ENCODE data around the gene CAMTA1. TPM values are rescaled to one million over a fixed set of nuclear protein-coding genes. Genes with fewer than 3 reads are reported as not detected.

The CAMTA1 gene
- total and polyA plus RNA-seq, 4 donors: 18.0 to 93.5 (median 35.8) TPM

DNA sequence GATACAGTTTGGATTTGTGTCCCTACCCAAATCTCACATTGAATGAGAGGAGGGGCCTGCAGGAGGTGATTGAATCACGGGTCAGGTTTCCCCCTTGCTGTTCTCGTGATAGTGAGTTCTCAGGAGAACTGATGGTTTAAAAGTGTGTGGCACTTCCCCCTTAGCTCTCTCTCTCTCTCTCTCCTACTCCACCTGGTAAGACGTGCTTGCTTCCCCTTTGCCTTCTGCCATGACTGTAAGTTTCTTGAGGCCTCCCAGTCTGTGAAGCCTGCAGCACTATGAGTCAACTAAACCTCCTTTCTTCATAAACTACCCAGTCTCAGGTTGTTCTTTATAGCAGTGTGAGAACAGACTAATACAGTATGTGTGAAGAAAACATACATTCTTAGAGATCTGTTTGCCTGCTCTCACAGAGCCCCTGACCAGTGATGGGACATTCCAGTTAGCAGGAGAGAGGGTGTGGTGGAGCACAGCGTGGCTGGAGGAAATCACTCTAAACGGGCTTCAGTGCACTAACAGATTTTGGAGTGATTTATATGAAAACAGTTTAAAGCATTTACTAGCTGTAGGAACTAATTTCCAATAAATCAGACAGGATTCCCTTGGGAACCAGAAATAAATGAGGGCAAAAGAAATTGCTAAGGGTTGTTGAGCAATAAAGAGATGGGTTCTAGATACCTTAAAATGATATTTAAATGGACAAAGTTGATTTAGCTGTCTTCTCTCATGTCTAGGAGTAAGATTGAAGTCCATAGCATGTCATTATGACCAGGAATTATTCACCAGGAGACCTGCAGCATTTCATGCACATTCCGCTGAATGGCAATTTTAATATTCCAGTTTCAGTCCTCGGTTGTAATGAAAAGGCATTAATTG, 411.0 kb downstream of the CAMTA1 start:
- H3K27me3 ChIP-seq (ENCODE audit: control insufficient read depth in 4 of 4, insufficient read depth in 4 of 4, low read length in 3 of 4): peaks cover 0 to 2% (median 0%) of the 10 kb centered on the region in 4 donors
- H3K4me3 ChIP-seq (ENCODE audit: low read depth in 1 of 3, low read length in 3 of 3): no peak overlapping the region
- TF ChIP-seq HNF4A (conservative IDR thresholded peaks at IDR 0.05) (no peak), REST (IDR thresholded peaks at IDR 0.05) (no peak), HNF4G (IDR thresholded peaks at IDR 0.05) (no peak), SP1 (IDR thresholded peaks at IDR 0.05) (no peak), EGR1 (IDR thresholded peaks at IDR 0.05; ENCODE audit: low read depth in 2 of 2) (no peak), FOXA2 (IDR thresholded peaks at IDR 0.05) (no peak), NR2F2 (IDR thresholded peaks at IDR 0.05) (no peak)
- TF ChIP-seq, protein P1, sequence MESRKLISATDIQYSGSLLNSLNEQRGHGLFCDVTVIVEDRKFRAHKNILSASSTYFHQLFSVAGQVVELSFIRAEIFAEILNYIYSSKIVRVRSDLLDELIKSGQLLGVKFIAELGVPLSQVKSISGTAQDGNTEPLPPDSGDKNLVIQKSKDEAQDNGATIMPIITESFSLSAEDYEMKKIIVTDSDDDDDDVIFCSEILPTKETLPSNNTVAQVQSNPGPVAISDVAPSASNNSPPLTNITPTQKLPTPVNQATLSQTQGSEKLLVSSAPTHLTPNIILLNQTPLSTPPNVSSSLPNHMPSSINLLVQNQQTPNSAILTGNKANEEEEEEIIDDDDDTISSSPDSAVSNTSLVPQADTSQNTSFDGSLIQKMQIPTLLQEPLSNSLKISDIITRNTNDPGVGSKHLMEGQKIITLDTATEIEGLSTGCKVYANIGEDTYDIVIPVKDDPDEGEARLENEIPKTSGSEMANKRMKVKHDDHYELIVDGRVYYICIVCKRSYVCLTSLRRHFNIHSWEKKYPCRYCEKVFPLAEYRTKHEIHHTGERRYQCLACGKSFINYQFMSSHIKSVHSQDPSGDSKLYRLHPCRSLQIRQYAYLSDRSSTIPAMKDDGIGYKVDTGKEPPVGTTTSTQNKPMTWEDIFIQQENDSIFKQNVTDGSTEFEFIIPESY (IDR thresholded peaks at IDR 0.05): no peak
- TF ChIP-seq, protein P2, sequence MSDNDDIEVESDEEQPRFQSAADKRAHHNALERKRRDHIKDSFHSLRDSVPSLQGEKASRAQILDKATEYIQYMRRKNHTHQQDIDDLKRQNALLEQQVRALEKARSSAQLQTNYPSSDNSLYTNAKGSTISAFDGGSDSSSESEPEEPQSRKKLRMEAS (IDR thresholded peaks at IDR 0.05): no peak
- TF ChIP-seq, protein P3, sequence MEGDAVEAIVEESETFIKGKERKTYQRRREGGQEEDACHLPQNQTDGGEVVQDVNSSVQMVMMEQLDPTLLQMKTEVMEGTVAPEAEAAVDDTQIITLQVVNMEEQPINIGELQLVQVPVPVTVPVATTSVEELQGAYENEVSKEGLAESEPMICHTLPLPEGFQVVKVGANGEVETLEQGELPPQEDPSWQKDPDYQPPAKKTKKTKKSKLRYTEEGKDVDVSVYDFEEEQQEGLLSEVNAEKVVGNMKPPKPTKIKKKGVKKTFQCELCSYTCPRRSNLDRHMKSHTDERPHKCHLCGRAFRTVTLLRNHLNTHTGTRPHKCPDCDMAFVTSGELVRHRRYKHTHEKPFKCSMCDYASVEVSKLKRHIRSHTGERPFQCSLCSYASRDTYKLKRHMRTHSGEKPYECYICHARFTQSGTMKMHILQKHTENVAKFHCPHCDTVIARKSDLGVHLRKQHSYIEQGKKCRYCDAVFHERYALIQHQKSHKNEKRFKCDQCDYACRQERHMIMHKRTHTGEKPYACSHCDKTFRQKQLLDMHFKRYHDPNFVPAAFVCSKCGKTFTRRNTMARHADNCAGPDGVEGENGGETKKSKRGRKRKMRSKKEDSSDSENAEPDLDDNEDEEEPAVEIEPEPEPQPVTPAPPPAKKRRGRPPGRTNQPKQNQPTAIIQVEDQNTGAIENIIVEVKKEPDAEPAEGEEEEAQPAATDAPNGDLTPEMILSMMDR (IDR thresholded peaks at IDR 0.05; ENCODE audit: low read depth, low read length, missing input control): no peak
- no peak overlapping the region for H3K9ac ChIP-seq (ENCODE audit: low read depth in 1 of 2, low read length in 2 of 2)
- H3K9me3 ChIP-seq (ENCODE audit: control insufficient read depth in 4 of 4, low read length in 3 of 4): no peaks in the 10 kb centered on the region
- WGBS: 77% methylated on average over 7 of the region's 7 CpGs
- no peaks in the 10 kb centered on the region for H3K4me1 ChIP-seq (ENCODE audit: control insufficient read depth in 4 of 4, insufficient read depth in 4 of 4, low read length in 3 of 4)
- no peak for DNase-seq (ENCODE audit: low spot score)
- H3K27ac ChIP-seq (ENCODE audit: low read depth in 1 of 2, low read length in 2 of 2): no peak overlapping the region
- H3K36me3 ChIP-seq (ENCODE audit: control insufficient read depth in 4 of 4, insufficient read depth in 3 of 4, low read depth in 1 of 4, low read length in 3 of 4): no peaks in the 10 kb centered on the region

- WGBS: 64% methylated on average over 5 of the region's 5 CpGs
- DNase-seq (ENCODE audit: low spot score): no peak
- Histone ChIP-seq H3K27ac (ENCODE audit: low read depth in 1 of 2, low read length in 2 of 2) (no peak overlapping the region), H3K4me1 (ENCODE audit: control insufficient read depth in 4 of 4, insufficient read depth in 4 of 4, low read length in 3 of 4) (no peaks in the 10 kb centered on the region), H3K9ac (ENCODE audit: low read depth in 1 of 2, low read length in 2 of 2) (no peak overlapping the region), H3K9me3 (ENCODE audit: control insufficient read depth in 4 of 4, low read length in 3 of 4) (no peaks in the 10 kb centered on the region), H3K36me3 (ENCODE audit: control insufficient read depth in 4 of 4, insufficient read depth in 3 of 4, low read depth in 1 of 4, low read length in 3 of 4) (no peaks in the 10 kb centered on the region), H3K4me3 (ENCODE audit: low read depth in 1 of 3, low read length in 3 of 3) (no peak overlapping the region), H3K27me3 (ENCODE audit: control insufficient read depth in 4 of 4, insufficient read depth in 4 of 4, low read length in 3 of 4) (peaks cover 0 to 2% (median 0%) of the 10 kb centered on the region in 4 donors)
- no peak for TF ChIP-seq RAD21 (IDR thresholded peaks at IDR 0.05)
- no peak for TF ChIP-seq TAF1 (conservative IDR thresholded peaks at IDR 0.05)
- TF ChIP-seq GABPA (IDR thresholded peaks at IDR 0.05 in 1 of 2, conservative IDR thresholded peaks at IDR 0.05 in 1 of 2): no peak
- no peak for TF ChIP-seq RXRA (IDR thresholded peaks at IDR 0.05)
- TF ChIP-seq, protein P2 (IDR thresholded peaks at IDR 0.05): no peak
- TF ChIP-seq ATF3 (IDR thresholded peaks at IDR 0.05): no peak
- no peak for TF ChIP-seq YY1 (IDR thresholded peaks at IDR 0.05)
- TF ChIP-seq SP1 (IDR thresholded peaks at IDR 0.05): no peak
- TF ChIP-seq REST (IDR thresholded peaks at IDR 0.05): no peak
- TF ChIP-seq, protein P3 (IDR thresholded peaks at IDR 0.05; ENCODE audit: low read depth, low read length, missing input control): no peak
Observed at GRCh38 chr1:7198664-7199063, 413.4 kb downstream of the CAMTA1 start.

Measured in liver (tissue), 9 donors.